ENCODE data around the gene MATN4.

DNA sequence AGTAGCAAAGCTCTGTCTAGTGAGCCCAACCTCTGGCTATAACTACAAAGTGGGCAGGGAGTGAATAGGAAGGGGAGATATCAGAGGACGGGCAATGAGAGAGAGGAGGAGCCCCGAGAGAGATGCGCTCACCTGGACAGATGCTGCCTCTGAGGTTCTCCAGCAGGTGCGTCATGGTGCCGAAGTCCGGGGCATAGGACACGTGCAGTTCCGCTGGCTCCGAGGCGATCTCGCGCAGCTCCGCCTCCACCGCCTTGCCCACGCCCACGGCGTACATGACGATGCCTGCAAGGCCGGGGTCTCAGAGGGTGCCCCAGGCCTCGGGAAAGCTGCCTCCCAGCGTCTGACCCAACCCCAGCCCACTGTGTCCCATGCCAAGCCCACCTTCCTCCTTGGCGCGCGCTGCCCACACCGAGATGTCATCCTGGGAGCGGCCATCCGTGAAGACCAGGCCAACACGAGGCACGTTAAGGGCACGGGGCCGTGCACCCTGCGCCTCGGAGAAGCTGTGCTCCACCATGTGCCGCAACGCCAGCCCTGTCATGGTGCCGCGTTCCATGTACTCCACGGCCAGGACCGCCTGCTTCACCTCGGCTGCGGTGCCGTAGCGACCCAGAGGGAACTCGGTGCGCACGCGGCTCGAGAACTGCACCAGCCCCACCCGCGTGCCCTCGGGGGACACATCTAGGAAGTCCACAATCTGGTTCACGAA is 10.2 kb downstream of the MATN4 start:
- TF ChIP-seq, protein P1, sequence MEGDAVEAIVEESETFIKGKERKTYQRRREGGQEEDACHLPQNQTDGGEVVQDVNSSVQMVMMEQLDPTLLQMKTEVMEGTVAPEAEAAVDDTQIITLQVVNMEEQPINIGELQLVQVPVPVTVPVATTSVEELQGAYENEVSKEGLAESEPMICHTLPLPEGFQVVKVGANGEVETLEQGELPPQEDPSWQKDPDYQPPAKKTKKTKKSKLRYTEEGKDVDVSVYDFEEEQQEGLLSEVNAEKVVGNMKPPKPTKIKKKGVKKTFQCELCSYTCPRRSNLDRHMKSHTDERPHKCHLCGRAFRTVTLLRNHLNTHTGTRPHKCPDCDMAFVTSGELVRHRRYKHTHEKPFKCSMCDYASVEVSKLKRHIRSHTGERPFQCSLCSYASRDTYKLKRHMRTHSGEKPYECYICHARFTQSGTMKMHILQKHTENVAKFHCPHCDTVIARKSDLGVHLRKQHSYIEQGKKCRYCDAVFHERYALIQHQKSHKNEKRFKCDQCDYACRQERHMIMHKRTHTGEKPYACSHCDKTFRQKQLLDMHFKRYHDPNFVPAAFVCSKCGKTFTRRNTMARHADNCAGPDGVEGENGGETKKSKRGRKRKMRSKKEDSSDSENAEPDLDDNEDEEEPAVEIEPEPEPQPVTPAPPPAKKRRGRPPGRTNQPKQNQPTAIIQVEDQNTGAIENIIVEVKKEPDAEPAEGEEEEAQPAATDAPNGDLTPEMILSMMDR (IDR thresholded peaks at IDR 0.05; ENCODE audit: low read length), result no peak
- no peak for TF ChIP-seq EZH2phosphoT487 (IDR thresholded peaks at IDR 0.05; ENCODE audit: low read length)

Measured in MM.1S (cell line).